OCI-LY1 (cell line): Measurements from ENCODE around the gene RBMS3.
A peak's percentile ranks its signal among the peaks of the same experiment; 100 is the strongest.

Experiments used
- H2AFZ ChIP-seq: fragments of 200-600 bp; sonication (generic), shearing (Covaris generic); 2 replicates; pipeline ENCODE4 v1.6.0; 2014; ENCODE audit warnings: antibody characterized with exemption, mild to moderate bottlenecking, low read length
- H3F3A ChIP-seq: fragments of 200-600 bp; sonication (generic), shearing (Covaris generic); 2 replicates; pipeline ENCODE4 v1.6.0; 2014; ENCODE audit warnings: mild to moderate bottlenecking, antibody characterized with exemption, low read length, moderate library complexity; ENCODE audit not compliant: insufficient read depth
- H3K27ac ChIP-seq: fragments of 200-600 bp; sonication (generic); 2 replicates; pipeline ENCODE4 v1.5.1; 2014; ENCODE audit warnings: low read length, mixed run types, mild to moderate bottlenecking, low read depth; ENCODE audit not compliant: poor library complexity, severe bottlenecking
- H3K27me3 ChIP-seq: fragments of 200-600 bp; sonication (generic); 2 replicates; pipeline ENCODE4 v1.6.0; 2014; ENCODE audit warnings: antibody characterized with exemption, mild to moderate bottlenecking, low read length, moderate library complexity; ENCODE audit not compliant: insufficient read depth
- H3K36me3 ChIP-seq: fragments of 200-600 bp; sonication (generic); 2 replicates; pipeline ENCODE4 v1.6.1; 2014; ENCODE audit warnings: mild to moderate bottlenecking, antibody characterized with exemption, low read length, moderate library complexity, mixed read lengths; ENCODE audit not compliant: insufficient read depth
- H3K4me1 ChIP-seq: fragments of 200-600 bp; sonication (generic); 2 replicates; pipeline ENCODE4 v1.5.1; 2014; ENCODE audit warnings: mild to moderate bottlenecking, low read length, moderate library complexity; ENCODE audit not compliant: insufficient read depth, severe bottlenecking
- H3K4me2 ChIP-seq: fragments of 200-600 bp; sonication (generic), shearing (Covaris generic); 2 replicates; pipeline ENCODE4 v1.6.1; 2014; ENCODE audit warnings: low read length
- H3K4me3 ChIP-seq: fragments of 200-600 bp; sonication (generic); 2 replicates; pipeline ENCODE4 v1.5.1; 2014; ENCODE audit warnings: low read length, low read depth, mild to moderate bottlenecking, mixed read lengths; ENCODE audit not compliant: poor library complexity, severe bottlenecking
- H3K79me2 ChIP-seq: fragments of 200-600 bp; shearing (Covaris generic); 2 replicates; pipeline ENCODE4 v1.6.1; 2016; ENCODE audit warnings: mixed run types, low read length, mixed read lengths; ENCODE audit not compliant: insufficient read depth
- H3K9ac ChIP-seq: fragments of 200-600 bp; sonication (generic), shearing (Covaris generic); 2 replicates; pipeline ENCODE4 v1.6.1; 2014; ENCODE audit warnings: mild to moderate bottlenecking, low read length, mixed read lengths
- H3K9me2 ChIP-seq: fragments of 200-600 bp; sonication (generic), shearing (Covaris generic); 2 replicates; pipeline ENCODE4 v1.6.1; 2014; ENCODE audit warnings: low read depth, mild to moderate bottlenecking, low read length, mixed read lengths
- H3K9me3 ChIP-seq: fragments of 200-600 bp; shearing (Covaris generic); 2 replicates; pipeline ENCODE4 v1.6.1; 2014; ENCODE audit warnings: low read length, mixed read lengths
- H4K20me1 ChIP-seq: fragments of 200-600 bp; sonication (generic), shearing (Covaris generic); 2 replicates; pipeline ENCODE4 v1.6.0; 2016; ENCODE audit warnings: mild to moderate bottlenecking, low read length; ENCODE audit not compliant: insufficient read depth
- CTCF ChIP-seq: fragments of 200-600 bp; sonication (generic), shearing (Covaris generic); IDR thresholded peaks from 2 replicates; pipeline ENCODE4 v1.5.1; 2017; ENCODE audit warnings: mild to moderate bottlenecking, antibody characterized with exemption, low read length, moderate library complexity, mixed read lengths
- EZH2 ChIP-seq: fragments of 200-600 bp; sonication (generic), shearing (Covaris generic); IDR thresholded peaks from 2 replicates; pipeline ENCODE4 v1.8.0; 2017; ENCODE audit warnings: borderline replicate concordance, mixed run types, mild to moderate bottlenecking, antibody characterized with exemption, low read length, moderate library complexity, mixed read lengths

The RBMS3 gene

DNA sequence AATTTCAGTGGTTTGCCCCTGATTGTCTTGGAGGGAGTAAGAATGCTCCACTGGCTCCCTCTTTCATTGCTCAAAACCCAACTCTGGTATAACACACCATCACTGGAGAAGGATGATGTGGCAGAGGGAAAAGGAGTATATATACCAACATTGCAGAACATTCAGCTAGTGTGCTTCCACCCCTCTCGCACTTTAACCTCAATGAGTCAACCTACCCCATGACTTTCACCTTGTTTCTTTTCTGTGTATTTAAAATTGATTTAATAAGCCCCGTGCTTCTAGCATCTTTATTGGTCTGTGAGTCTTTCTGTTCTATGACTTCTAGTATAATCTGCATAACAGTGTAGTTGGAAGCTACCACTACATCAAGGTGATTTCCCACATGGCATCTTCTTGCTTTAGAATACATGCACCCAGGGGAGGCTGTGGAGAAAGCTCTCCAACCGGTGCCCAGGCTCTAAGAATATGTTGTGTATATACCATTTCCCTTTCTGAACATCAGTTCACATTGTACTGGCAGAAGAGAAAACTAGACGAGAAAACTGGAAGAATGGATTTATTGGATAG, 730.4 kb downstream of the RBMS3 start:
- H3K79me2 ChIP-seq, result no peaks in the 10 kb centered on the region
- no peaks in the 10 kb centered on the region for H3K9me2 ChIP-seq
- peaks cover 8% of the 10 kb centered on the region for H3K4me1 ChIP-seq
- no peaks in the 10 kb centered on the region for H4K20me1 ChIP-seq
- H3K36me3 ChIP-seq, result no peaks in the 10 kb centered on the region
- H3K4me3 ChIP-seq, result no peak overlapping the region
- no peak overlapping the region for H3K27ac ChIP-seq
- no peak overlapping the region for H3K4me2 ChIP-seq
- no peaks in the 10 kb centered on the region for H3K27me3 ChIP-seq
- TF ChIP-seq EZH2 (no peak), CTCF (no peak)
- H3K9me3 ChIP-seq, result no peaks in the 10 kb centered on the region
- H2AFZ ChIP-seq, result no peak overlapping the region
- H3K9ac ChIP-seq, result no peak overlapping the region
- no peaks in the 10 kb centered on the region for H3F3A ChIP-seq

- no peak overlapping the region for H3K4me2 ChIP-seq
- H3F3A ChIP-seq, result no peaks in the 10 kb centered on the region
- no peak overlapping the region for H2AFZ ChIP-seq
- no peaks in the 10 kb centered on the region for H3K9me3 ChIP-seq
- no peak overlapping the region for H3K4me3 ChIP-seq
- H3K27ac ChIP-seq, result no peak overlapping the region
- no peaks in the 10 kb centered on the region for H4K20me1 ChIP-seq
- H3K4me1 ChIP-seq, result no peaks in the 10 kb centered on the region
- TF ChIP-seq EZH2 (no peak), CTCF (peak; percentile 83)
- no peaks in the 10 kb centered on the region for H3K9me2 ChIP-seq
- H3K27me3 ChIP-seq, result no peaks in the 10 kb centered on the region
- H3K9ac ChIP-seq, result no peak overlapping the region
- no peaks in the 10 kb centered on the region for H3K36me3 ChIP-seq
- no peaks in the 10 kb centered on the region for H3K79me2 ChIP-seq
Measured at GRCh38 chr3:30012941-30013543, 732.2 kb downstream of the RBMS3 start.

- Histone ChIP-seq H4K20me1 (no peaks in the 10 kb centered on the region), H3K36me3 (no peaks in the 10 kb centered on the region), H3K4me3 (no peak overlapping the region), H3K27me3 (no peaks in the 10 kb centered on the region), H3F3A (no peaks in the 10 kb centered on the region), H3K4me2 (no peak overlapping the region), H3K4me1 (no peaks in the 10 kb centered on the region), H3K9ac (no peak overlapping the region), H3K79me2 (no peaks in the 10 kb centered on the region), H3K27ac (no peak overlapping the region), H2AFZ (no peak overlapping the region), H3K9me3 (no peaks in the 10 kb centered on the region), H3K9me2 (no peaks in the 10 kb centered on the region)
- TF ChIP-seq CTCF, result no peak
- TF ChIP-seq EZH2, result no peak
Measured at GRCh38 chr3:30017901-30018300, 737.0 kb downstream of the RBMS3 start.
